GM19099 (cell line): ENCODE data around the gene PARVB.

Experiments
- POLR2A ChIP-seq: IDR thresholded peaks from 3 replicates; pipeline ENCODE4 v1.6.1; 2011; ENCODE audit warnings: low read depth; ENCODE audit not compliant: insufficient read length; ENCODE audit errors: extremely low read depth

PARVB gene

GRCh38 chr22:44133161-44133560 lies 109.1 kb downstream of the PARVB start:
- TF ChIP-seq POLR2A = no peak

- TF ChIP-seq POLR2A = no peak
Observed at GRCh38 chr22:44133901-44134571, 109.9 kb downstream of the PARVB start.

DNA sequence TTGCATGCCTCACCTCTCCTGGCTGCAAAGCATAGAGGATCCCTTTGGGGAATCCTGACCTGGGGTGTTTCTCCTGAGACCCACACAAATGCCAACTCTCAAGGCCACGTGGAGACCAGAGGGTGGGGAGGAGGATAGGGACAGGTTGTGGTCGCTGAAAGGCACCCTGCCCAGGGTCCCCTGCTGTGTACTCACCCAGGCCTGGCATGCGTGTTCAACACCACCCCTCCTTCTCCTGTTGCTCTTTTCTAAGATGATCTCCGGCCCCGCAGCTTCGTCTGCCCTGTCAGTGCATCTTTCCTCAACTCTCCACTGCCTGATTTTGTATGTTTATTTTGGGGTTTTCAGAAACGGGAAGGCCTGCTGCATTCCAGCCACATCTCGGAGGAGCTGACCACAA lies 112.0 kb downstream of the PARVB start:
- TF ChIP-seq POLR2A = no peak

- no peak for TF ChIP-seq POLR2A
Observed at GRCh38 chr22:44136786-44137185, 112.7 kb downstream of the PARVB start.

DNA sequence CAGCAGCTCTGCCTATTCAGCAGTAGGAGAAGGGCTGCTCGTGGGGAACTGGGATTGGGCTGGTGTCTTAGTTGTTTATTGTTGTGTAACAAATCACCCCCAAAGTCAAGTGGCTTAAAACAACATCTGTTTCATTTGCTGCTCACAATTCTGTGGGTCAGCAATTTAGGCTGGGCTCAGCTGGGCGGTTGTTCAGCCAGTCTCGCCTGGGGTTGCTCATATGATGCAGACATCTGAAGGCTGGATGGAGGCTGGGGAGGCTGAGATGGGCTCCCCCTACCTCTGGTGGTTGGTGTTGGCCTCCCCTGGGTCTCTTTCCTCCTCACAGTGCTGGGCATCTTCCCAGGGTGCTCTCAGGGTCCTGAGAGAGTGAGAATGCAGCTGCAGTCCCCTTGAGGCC lies 113.3 kb downstream of the PARVB start:
- no peak for TF ChIP-seq POLR2A

GRCh38 chr22:44139773-44140172 lies 115.7 kb downstream of the PARVB start:
- no peak for TF ChIP-seq POLR2A

DNA sequence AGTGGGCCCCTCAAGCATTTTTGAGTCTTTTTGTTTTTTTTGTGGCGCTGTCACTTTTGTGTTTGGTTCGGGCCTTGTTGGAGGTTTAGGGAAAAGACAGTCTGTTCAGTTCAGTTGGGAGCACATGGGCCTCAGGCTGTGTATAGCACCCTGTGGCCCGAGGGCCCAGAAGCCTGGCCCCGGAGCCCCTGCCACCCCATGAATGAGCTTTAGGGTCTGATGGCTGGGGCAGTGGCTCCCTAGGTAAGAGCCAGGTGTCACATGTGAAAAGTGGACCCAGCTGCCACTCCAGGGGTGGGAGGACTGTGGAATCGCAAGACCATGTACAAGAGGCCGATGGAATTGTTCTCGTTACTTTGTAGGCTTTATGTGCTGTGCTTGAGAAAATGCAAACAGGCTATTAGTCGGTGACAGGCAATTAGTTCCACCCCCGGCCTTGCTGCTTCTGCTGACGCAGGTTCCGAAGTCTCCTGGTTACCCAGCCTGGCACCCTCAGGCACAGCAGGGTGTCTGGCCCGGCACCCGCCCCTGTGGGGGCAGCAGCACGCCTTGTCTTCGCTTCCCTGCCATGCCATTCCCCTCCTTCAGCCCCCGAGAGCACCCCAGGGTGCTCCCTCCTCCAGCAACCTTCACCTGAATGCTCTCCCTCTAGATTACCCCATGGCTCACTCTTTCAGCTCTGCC lies 118.5 kb downstream of the PARVB start:
- no peak for TF ChIP-seq POLR2A

DNA sequence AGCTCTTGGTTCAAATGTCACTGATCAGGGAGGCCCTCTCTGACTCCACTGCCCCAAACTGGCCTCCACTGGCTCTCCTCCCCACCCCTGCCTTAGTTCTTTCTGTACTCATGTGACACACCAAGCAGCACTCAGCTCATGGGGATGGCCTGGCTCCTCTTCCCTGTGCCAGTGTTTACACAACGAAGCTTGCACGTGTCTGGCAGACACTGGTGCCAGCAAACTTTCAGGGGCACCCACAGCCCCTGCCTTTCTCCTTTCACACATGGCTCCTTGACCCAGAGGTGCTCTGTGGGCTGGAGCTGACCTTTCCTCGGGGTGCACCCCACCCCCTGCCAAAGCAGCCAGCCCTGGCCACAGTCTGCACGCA lies 119.0 kb downstream of the PARVB start:
- no peak for TF ChIP-seq POLR2A

- TF ChIP-seq POLR2A = no peak
Observed at GRCh38 chr22:44143579-44143978, 119.5 kb downstream of the PARVB start.

DNA sequence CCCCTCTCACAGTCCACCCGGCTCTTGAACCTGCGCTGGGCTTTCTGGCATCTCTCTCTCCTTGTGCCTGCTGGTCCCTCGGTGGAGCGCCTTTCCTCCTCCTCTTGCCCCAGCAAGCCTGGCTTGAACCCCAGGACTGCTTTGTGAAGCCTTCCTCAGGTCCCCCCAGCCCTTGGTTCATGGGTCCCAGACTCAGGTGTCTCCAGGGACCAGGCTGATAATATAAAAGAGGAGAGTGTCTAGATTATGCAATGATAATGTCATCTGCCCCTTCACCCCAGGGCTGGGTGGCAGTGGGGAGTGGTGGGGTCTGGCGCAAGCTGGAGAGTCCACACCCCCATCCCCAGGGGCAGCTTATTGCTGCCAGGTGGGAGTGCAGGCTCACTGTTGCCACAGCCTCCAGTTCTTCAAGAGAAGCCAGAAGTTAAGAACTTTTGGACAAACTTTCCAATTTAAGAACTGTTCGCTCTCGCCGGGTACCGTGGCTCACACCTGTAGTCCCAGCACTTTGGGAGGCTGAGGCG lies 120.0 kb downstream of the PARVB start:
- no peak for TF ChIP-seq POLR2A

DNA sequence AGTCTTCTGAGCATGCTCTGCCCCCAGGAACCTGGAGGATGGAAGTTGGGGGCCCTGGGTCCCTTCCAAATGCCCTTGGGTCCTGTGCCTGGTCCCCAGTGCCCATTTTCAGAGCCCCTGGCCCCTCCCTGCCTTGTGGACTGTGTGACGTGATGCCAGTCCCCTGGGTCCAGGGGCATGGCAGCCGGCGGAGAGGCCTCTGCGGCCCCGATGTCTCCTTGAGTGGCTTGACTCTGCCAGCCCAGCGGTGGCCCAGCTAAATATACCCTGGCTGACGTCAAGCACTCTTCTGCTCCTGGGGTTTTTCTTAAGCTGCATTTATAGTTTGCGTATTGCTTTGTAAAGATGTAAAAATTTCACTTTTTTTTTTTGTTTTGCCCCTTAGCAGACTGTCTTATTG lies 121.4 kb downstream of the PARVB start:
- no peak for TF ChIP-seq POLR2A

DNA sequence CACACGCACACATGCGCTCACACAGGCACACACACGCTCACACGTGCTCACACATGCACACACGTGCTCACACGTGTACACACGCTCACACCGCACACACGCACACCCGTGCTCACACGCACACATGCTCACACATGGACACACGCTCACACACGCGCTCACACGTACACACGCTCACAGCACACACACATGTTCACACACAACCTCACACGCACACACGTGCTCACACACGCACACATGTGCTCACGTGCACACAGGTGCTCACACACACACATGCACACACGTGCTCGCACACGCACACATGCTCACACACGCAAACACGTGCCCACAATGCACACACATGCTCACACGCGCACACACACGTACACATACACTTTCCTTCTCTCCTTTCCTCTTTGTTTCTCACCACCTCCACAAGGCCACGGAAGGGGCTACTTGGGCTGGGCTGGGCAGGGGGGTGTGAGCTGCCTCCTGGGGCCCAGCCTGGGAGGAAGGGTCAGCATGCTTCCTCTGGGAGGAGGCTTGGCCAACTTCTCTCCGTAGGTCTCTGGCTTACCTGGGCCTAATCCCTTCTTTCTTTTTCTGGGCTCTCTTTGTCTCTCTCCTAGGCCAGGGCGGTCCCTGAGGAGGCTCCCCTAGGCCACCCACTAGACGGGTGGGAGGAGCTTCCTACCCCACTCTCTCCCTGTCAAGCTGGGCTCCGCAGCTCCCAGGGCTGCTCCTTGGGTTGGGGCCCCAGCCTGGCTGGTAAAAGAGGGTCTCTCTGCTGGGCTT lies 122.2 kb downstream of the PARVB start:
- no peak for TF ChIP-seq POLR2A

DNA sequence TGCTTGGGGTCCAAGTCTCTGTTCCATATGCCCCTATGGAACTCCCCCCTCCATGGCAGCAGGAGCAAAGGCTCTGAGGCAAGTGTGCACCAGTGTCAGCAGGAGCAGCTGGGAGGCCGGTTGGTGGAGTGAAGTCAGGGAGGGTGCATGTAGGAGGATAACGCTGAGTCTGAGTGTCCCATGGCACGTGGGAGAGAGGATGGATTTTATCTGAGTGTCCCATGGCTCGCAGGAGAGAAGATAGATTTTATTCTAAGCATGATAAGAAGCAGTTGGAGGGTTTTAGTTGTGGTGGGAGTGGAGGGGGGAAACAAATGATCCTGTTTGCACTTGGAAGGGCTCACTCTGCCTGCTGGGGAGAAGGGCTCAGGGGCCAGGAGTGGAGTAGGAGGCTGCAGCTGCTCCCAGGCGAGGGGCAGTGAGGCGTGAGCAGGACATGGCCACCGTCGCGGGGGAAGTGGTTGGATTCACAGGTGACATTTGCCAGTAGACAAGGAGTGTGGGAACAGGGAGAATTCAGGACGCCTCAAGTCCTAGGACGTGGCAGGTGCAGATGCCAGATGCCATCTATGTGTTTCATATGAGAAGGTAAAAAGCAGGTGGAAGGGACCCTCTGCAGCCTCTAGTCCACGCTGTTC lies 123.0 kb downstream of the PARVB start:
- no peak for TF ChIP-seq POLR2A

DNA sequence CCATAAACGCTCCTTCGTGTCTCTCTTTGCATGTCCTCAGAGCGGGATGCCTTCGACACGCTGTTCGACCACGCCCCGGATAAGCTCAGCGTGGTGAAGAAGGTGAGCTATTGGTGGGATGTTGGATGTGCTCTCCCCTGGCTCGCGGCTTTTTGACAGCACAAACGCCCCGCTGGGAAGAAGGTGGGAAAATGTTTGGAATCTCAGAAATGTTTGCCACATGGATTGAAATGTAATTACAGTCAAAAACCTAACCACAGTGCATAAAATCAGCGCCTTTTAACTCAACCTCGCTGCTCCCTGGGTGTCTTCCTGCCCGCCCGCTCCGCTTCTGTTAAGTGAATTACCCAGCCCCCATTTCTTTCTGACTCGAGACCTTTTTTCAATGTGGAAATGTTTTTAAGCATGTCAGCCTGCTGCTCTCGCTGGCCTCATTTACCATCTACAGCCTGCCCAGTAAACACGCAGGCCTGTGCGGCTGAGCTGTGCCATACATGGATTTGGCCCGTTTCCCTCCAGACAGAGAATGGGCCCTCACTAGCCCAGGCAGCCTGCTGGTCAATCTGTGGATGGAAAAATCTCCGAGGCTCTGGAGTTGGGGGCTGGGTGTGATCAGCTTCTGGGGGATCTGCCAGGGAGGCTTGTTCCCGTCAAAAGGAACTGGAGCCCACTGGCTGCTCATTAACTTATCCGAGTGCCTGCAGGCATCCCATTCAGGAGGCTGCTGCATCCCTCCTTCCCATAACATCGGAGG lies 123.9 kb downstream of the PARVB start:
- TF ChIP-seq POLR2A = no peak
